ENCODE results near the gene TTLL5.
A peak's percentile ranks its signal among the peaks of the same experiment; 100 is the strongest.

TTLL5 gene

GRCh38 chr14:75742867-75743266, 81.8 kb downstream of the TTLL5 start:
- DNase-seq, result no peak

DNA sequence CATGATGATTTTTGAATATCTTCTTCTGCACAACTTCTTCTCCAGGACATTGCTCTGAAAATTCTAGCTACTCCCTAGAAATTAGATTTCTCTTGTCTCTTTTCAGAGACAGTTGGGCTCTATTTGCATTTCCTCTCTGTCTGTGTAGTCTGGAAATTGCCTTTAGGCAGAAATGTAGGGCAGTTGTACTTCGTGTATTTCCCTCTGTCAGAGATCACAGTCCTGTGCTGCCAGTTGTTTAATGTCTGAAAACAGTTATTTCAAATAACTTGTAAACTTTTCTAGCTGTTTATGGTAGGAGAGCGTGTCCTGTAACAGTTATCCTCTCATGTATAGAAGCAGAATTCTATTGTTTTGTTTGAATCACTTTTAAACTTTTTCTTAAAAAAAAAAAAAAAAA, 86.9 kb downstream of the TTLL5 start:
- DNase-seq, result no peak

GRCh38 chr14:75748336-75748735, 87.3 kb downstream of the TTLL5 start:
- no peak for DNase-seq

GRCh38 chr14:75751296-75751695, 90.2 kb downstream of the TTLL5 start:
- DNase-seq, result no peak

DNA sequence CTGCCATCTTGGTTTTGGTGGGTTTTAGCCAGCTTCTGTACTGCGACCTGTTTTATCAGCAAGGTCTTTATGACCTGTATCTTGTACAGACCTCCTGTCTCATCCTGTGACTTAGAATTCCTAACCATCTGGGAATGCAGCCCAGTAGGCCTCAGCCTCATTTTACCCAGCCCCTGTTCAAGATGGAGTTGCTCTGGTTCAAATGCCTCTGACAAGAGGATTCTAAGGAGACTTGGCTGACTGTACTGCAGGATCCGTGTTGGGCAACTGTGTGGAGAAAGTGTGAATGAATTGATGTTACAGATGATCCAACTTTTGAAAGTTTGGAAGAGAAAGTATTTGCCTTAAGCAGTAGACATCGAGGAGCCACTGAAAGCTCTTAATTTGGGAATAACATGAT, 91.0 kb downstream of the TTLL5 start:
- no peak for DNase-seq

DNA sequence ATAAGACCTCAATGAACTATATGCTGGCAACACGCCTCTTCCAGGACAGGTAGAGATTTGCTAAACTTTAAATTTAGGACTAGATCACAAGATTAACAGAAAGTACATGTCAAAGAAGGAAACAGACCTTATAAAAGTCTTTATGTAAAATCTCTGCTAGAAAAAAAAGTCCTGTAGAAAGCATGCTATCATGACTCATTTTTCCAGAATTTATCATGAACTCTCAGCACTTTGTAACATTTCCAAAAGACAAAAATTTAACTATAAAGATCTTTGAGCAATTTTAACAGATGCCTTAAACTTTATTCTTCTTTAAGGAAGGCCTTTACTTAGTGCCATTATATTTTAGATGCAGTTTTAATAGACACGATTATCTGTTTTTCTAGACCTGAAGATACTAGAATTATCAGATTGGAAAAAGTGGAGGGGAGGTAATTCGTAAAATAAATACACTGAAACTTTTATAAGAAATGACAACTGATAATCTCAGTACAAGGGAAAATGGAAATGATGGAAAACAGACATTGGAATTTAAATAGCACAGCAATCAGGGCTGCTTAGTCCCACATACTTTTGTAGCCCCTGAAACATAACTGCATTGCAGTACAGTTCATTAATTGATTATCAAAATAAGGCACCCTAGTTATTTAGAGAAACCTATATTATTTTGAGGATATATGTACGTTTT, 92.0 kb downstream of the TTLL5 start:
- no peak for DNase-seq

DNA sequence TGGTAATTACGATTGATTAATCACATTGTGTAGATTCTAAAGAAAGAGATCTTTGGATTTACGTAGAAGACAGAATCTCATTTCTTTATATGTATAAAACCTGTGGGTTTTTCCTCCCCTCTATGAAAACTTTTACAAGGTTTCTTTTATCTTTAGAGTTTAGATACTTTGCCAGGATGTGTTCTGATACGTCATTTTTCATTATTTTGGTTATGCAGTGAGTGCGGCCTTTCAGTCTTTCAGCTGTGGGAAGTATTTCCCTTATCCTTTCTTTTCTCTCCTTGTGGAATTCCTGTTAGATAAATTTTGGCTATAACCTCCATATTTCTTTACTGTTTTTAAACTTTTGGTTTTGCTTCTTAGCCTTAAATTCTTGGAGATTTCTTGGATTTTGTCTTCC, 92.7 kb downstream of the TTLL5 start:
- DNase-seq, result no peak

GRCh38 chr14:75757644-75758402, 96.8 kb downstream of the TTLL5 start:
- no peak for DNase-seq

GRCh38 chr14:75764020-75764419, 103.0 kb downstream of the TTLL5 start:
- no peak for DNase-seq

DNA sequence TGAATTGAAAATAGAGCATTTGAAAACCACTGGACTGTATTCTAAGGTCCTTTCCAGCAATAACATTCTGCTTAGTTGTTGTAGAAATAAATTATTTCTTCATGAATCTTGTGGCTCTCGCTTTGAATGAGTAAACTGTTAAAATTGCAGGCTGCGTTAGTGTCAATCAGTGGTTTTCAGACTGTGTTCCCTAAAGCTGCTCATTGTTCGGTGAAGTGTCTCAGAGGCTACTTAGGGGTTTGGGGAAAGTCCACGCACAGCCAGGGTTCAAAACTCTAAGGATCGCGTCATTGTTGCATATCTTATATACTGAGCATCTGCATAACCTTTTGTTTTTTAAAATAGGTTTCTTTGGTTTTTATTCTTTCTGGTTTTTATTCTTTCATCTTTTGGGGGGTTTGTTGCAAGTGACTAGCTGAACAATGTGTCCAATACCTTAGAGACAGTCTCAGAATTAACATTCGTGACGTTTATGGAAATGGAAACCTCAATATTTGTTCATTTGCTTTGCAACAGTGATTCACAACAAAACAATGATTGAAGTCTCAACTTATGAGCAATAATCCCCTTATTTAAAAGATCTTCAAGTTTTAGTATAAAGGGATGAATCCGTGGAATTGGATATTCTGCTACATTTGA, 108.1 kb downstream of the TTLL5 start:
- DNase-seq, result no peak

- DNase-seq, result no peak
These were observed 109.6 kb downstream of the TTLL5 start for GRCh38 chr14:75770635-75771034.

DNA sequence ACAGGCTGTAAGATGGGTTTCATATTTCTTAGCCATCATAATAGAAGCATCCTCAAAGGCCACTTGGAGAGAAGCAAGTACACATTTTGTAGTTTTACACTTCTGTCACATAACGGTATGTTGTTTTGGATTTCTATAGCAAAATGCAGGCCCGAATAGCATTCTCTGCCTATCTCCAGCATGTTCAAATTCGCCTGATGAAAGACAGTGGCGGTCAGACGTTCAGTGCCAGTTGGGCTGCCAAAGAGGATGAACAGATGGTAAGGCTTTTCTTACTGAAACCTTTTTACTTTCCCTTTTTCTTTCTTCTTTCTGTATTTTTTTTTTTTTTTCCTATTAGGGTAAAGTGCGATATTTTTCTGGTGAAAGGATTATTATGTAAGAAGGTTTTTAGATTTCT, 110.5 kb downstream of the TTLL5 start:
- no peak for DNase-seq

GRCh38 chr14:75773046-75773445, 112.0 kb downstream of the TTLL5 start:
- no peak for DNase-seq

DNA sequence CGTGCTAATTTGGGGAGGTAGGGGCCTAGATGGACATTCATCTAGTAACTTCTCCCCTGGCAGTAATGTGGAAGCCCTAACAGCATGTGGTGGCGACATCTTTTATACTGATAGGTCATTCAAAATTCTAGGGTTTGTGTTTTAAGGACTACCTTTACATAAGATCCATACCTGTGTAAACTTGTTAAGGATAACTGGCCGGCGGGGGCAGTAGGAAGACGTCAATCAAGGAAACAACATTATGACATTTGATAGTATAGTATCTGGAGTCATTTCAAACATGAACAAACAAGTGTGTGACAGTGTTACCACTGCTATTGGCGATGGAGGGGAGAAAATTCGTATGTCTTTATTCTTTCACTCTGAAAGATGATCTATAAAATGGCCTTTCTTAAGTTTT, 120.0 kb downstream of the TTLL5 start:
- DNase-seq, result no peak

GRCh38 chr14:75783184-75783583, 122.1 kb downstream of the TTLL5 start:
- DNase-seq, result no peak

DNA sequence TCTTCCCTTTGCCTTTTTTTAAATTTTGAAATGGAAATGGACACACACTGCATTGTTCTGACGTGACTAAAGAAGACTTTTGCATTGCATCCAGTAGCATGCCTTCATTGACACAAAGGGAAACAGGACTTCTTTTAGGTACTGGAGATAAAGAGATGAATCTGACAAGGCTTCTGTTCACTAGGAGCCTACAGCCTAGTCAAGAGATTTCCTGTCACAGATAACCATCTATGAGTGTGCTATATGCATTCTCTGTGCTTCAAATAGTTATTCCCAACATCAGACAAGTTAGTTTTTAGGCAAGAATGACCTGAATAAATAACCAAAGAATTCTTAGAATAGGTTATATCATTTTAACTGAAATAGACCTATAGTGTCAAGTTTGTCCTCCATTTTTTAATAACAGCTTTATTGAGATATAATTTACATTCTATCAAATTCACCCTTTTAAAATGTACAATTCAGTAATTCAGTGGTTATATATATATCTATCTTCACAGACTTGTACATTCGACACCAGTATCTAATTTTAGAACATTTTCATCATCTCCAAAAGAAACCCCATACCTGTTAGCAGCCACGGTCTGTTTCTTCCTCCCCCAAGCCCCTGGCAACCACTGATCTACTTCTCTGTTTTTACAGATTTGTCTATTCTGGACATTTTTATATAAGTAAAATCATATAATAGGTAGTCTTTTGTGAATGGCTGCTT, 122.7 kb downstream of the TTLL5 start:
- DNase-seq, result no peak

- DNase-seq, result no peak
These were observed 123.3 kb downstream of the TTLL5 start for GRCh38 chr14:75784314-75784686.

- no peak for DNase-seq
These were observed 132.8 kb downstream of the TTLL5 start for GRCh38 chr14:75793806-75794205.

DNA sequence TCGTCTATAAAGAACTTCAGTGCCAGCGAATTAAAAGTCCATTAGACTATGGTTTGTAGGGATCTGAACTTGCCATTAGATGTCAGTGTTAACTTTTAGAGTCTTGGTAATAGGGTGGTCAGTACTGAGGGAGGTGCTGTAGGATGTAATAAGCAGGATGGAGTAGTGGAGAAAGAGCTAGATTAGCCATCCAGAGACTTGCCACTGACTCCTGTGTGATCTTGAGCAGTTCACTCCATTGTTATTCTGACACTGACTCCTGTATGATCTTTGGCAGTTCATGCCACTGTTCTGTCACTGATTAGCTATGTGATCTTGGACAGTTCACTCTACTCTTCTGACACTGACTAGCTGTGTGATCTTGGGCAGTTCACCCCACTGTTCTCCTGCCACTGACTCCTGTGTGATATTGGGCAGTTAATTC, 133.6 kb downstream of the TTLL5 start:
- peak in 1 of 2 experiments; percentile 24 for DNase-seq

DNA sequence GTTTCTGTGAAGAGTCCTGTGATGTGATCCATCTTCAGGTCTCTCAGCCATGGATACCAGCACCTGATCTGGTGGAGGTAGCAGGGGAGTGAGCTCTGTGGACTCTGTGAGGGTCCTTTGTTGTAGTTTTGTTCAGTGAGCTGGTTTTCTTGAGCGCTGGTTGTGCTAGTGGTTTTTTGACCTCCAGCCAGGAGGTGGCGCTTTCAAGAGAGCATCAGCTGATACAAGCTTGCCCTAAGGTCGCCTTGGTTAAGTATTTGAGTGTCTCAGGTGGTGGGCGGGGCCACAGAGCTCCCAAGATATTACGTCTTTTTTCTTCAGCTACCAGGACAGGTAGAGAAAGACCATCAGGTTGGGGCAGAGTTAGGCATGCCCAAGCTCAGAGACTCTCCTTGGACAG, 139.7 kb downstream of the TTLL5 start:
- no peak for DNase-seq

DNA sequence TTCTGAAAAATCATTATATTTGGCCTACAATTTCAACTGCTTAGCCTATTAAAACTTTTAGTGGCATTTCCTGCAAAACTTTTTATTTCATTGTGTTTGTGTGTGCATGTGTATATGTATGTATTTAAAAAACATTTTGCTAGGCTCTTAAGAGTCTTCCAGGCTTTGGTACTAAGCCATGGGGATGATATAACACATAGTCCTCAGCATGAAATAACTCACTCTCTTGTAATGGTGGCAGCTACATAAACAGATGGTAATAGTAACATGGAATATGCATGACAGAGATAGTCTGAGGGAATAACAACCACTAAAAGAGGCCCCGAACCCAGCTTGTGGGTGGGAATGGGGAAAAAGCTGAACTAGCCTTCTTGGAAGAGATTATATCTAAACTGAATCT, 141.4 kb downstream of the TTLL5 start:
- DNase-seq, result no peak

- DNase-seq, result no peak
These were observed 142.7 kb downstream of the TTLL5 start for GRCh38 chr14:75803765-75804164.

DNA sequence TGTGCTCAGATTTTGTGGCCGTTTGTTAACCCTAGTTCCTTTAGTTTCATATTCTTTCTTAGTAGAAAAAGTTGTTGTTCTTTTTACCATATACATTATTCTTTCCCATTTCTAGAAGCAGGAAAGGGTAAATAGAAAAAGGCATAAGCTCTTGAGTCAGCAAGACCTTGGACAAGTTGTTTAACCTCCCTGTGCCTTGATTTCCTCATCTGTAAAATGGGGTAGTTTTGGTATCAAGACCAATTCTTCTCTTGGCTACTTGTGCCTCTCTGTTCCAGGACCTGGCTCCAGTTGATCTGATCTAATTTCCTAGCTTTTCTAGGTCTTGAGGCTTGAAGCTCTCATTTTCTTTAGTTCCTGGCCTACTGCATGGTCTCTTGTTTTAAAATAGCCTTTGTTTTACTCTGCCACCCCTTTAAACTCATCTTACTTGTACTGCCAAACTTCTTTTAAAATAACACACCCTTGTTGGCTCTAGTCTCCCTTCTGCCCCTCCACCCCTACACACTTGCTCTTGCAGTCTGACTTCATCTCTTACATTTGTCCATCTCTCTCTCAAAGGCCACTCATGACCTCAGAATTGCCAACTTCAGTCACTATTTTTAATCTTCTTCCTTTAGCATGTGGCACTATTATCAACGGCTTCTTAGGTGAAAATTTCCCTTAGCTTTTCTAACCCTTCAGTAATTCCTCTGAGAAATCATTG, 143.7 kb downstream of the TTLL5 start:
- no peak for DNase-seq

All from NCI-H2081 (cell line).